HepG2 (cell line): ENCODE results near the gene PTGDS. TPM values are rescaled to one million over a fixed set of nuclear protein-coding genes. Genes with fewer than 3 reads are reported as not detected.
A peak's percentile ranks its signal among the peaks of the same experiment; 100 is the strongest.

Source experiments
- AGO2 ChIP-seq: fragments of 200-400 bp; formaldehyde crosslinking; optimal IDR thresholded peaks from 2 replicates; pipeline ENCODE3; 2017; ENCODE audit warnings: mild to moderate bottlenecking, low read depth, low read length, moderate library complexity
- CERS6 ChIP-seq: sonication (generic); formaldehyde crosslinking; IDR thresholded peaks from 2 replicates; pipeline ENCODE4 v1.5.0; 2020; ENCODE audit warnings: missing genetic modification reagents
- HMGXB3 ChIP-seq: sonication (generic); formaldehyde crosslinking; IDR thresholded peaks from 2 replicates; pipeline ENCODE4 v1.4.0; 2020; ENCODE audit warnings: missing genetic modification reagents, borderline replicate concordance
- LBX2 ChIP-seq: sonication (generic); formaldehyde crosslinking; IDR thresholded peaks from 2 replicates; pipeline ENCODE4 v1.5.0; 2020; ENCODE audit warnings: missing genetic modification reagents, mild to moderate bottlenecking, borderline replicate concordance
- MAZ ChIP-seq, 2 experiments: sonication (generic) in 1 of 2; formaldehyde crosslinking in 1 of 2; IDR thresholded peaks; 2 replicates each; pipeline versions ENCODE4 v1.5.0 to v1.6.1; 2012 to 2020; ENCODE audit warnings: low read depth in 2 of 2, mild to moderate bottlenecking in 2 of 2, borderline replicate concordance in 1 of 2, improper control_type of control experiment in 1 of 2, low read length in 1 of 2, missing genetic modification reagents in 1 of 2, moderate library complexity in 1 of 2
- NRL ChIP-seq: sonication (generic); formaldehyde crosslinking; IDR thresholded peaks from 2 replicates; pipeline ENCODE4 v1.5.0; 2020; ENCODE audit warnings: missing genetic modification reagents, mild to moderate bottlenecking, moderate library complexity, borderline replicate concordance
- PITX1 ChIP-seq: sonication (generic); formaldehyde crosslinking; IDR thresholded peaks from 2 replicates; pipeline ENCODE4 v1.5.1; 2020; ENCODE audit warnings: mild to moderate bottlenecking, missing genetic modification reagents
- RBAK ChIP-seq: sonication (generic); formaldehyde crosslinking; IDR thresholded peaks from 2 replicates; pipeline ENCODE4 v1.5.1; 2020; ENCODE audit warnings: mild to moderate bottlenecking, missing genetic modification reagents
- YY1 ChIP-seq: IDR thresholded peaks from 2 replicates; pipeline ENCODE4 v1.6.1; 2011; ENCODE audit warnings: low read length, low read depth, moderate library complexity, mild to moderate bottlenecking; ENCODE audit not compliant: insufficient read depth, insufficient replicate concordance
- ZBTB14 ChIP-seq: sonication (generic); formaldehyde crosslinking; IDR thresholded peaks from 2 replicates; pipeline ENCODE4 v1.4.0; 2020; ENCODE audit warnings: missing genetic modification reagents
- ZBTB20 ChIP-seq: sonication (generic); formaldehyde crosslinking; IDR thresholded peaks from 2 replicates; pipeline ENCODE4 v1.8.1; 2023; ENCODE audit warnings: missing genetic modification reagents, low read depth, mild to moderate bottlenecking, borderline replicate concordance
- ZBTB4 ChIP-seq: sonication (generic); formaldehyde crosslinking; IDR thresholded peaks from 2 replicates; pipeline ENCODE4 v1.4.0; 2020; ENCODE audit warnings: missing genetic modification reagents, mild to moderate bottlenecking, borderline replicate concordance
- ZFX ChIP-seq: sonication (generic); formaldehyde crosslinking; IDR thresholded peaks from 2 replicates; pipeline ENCODE4 v1.4.0; 2020; ENCODE audit warnings: mild to moderate bottlenecking, low read depth, missing genetic modification reagents, moderate library complexity
- ZNF350 ChIP-seq: sonication (generic); formaldehyde crosslinking; IDR thresholded peaks from 2 replicates; pipeline ENCODE4 v1.4.0; 2020; ENCODE audit warnings: mild to moderate bottlenecking, low read depth, missing genetic modification reagents, borderline replicate concordance
- ZNF567 ChIP-seq: sonication (generic); formaldehyde crosslinking; IDR thresholded peaks from 2 replicates; pipeline ENCODE4 v1.8.1; 2023; ENCODE audit warnings: mild to moderate bottlenecking, missing genetic modification reagents, borderline replicate concordance
- ZNF614 ChIP-seq: IDR thresholded peaks from 2 replicates; pipeline ENCODE4 v1.6.1; 2018; ENCODE audit warnings: missing biosample characterization, missing genetic modification reagents, inconsistent platforms, borderline replicate concordance
- polyA plus RNA-seq, 8 experiments: library from polyadenylated mRNA; depleted of rRNA in 3 of 8; stranded (reverse) in 7 of 8; unstranded in 1 of 8; fragments of >200 nt; fragmentation: Illumina TruSeq in 4 of 8; extraction: Trizol in 4 of 8; gene quantifications; 2 replicates each; pipeline versions ENCODE4 v1.2.1 to v1.2.3, GENCODE V29; 2011 to 2016; ENCODE audit warnings: low read depth in 4 of 8, missing spikeins in 1 of 8, mixed read lengths in 1 of 8; ENCODE audit not compliant: insufficient read depth in 1 of 8
- total RNA-seq, 5 experiments: library from RNA; depleted of rRNA; stranded (reverse); fragments of >200 nt; fragmentation: Illumina TruSeq; extraction: Trizol; gene quantifications; 2 replicates each; pipeline ENCODE4 v1.2.3, GENCODE V29; 2016; ENCODE audit warnings: low read depth in 1 of 5

The PTGDS gene
- total and polyA plus RNA-seq, 2 of the 13 experiments (the other 11 are each of a cell fraction or from before 2014, with no cell fraction given) = 0.33 to 0.50 TPM

GRCh38 chr9:137021979-137022661 is 44.8 kb downstream of the PTGDS start (continued):
- no peak for TF ChIP-seq ZBTB4 (CRISPR knock-in tag)
- TF ChIP-seq MAZ (IDR thresholded peaks at IDR 0.05; ENCODE audit: borderline replicate concordance, low read depth, low read length) = peak; percentile 92; the same call in 1 of the 2 replicates
- peak; percentile 38; the same call in 1 of the 2 replicates for TF ChIP-seq MAZ (CRISPR knock-in tag; IDR thresholded peaks at IDR 0.05; ENCODE audit: low read depth)
- TF ChIP-seq YY1 = peak; percentile 22
- TF ChIP-seq RBAK = no peak
- no peak for TF ChIP-seq ZNF614 (CRISPR knock-in tag)
- TF ChIP-seq ZNF567 (CRISPR knock-in tag) = no peak
- TF ChIP-seq ZNF350 = no peak
- TF ChIP-seq PITX1 (CRISPR knock-in tag) = no peak
- no peak for TF ChIP-seq CERS6 (CRISPR knock-in tag)
- no peak for TF ChIP-seq LBX2 (CRISPR knock-in tag)
- peak; percentile 41; the same call in 1 of the 2 replicates for TF ChIP-seq NRL (CRISPR knock-in tag)
- TF ChIP-seq HMGXB3 (CRISPR knock-in tag) = no peak
- no peak for TF ChIP-seq AGO2
- TF ChIP-seq ZBTB20 (CRISPR knock-in tag) = no peak
- no peak for TF ChIP-seq ZBTB14 (CRISPR knock-in tag)
- peak; percentile 27; the same call in 1 of the 2 replicates for TF ChIP-seq ZFX (CRISPR knock-in tag)
